ENCODE data around the gene MRPL43.
A peak's percentile ranks its signal among the peaks of the same experiment; 100 is the strongest.

Gene MRPL43

GRCh38 chr10:101030496-101031127 is 43.3 kb upstream of the MRPL43 start:
- Histone ChIP-seq H3K27ac (no peak overlapping the region), H2AFZ (ENCODE audit: low read depth) (peak overlapping the region; percentile 92), H3K9ac (no peak overlapping the region)

DNA sequence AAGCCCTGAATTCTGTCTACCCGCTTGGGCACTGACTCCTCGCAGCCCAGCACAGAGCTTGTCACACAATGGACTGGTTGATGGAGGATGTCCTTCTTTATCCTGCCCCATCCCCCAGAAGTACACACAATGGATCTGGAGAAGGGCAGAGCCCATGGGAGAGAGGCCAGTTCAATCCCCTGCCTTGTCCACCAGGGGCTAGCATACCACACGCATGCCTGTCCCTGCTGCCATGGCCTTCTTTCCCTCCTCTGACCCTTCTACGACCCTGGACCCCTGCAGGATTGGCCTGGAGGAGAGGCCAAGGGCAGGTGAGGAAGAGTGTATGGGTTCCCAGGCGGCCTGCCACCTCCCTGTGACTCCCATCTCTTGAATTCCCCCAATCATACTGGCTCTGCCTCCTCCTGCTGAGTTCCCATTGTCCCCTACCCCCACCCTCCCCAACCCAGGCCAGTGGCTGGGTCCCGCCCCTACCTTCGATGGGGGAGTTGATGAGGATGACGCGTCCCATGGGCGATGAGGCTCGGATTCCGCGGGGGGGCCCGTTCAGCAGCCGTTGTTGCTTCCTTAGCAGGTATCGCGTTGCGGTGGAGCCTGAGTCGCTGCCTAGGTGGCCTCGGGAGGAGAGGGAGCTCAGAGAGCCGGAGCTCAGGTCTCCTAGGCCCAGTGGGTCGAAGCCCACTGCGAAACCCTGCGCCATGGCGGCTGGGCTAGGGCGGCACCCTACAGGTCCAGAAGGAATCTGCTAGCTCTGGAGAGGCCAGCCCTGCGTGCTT is 42.4 kb upstream of the MRPL43 start:
- Histone ChIP-seq H3K4me2 (no peak overlapping the region), H2AFZ (ENCODE audit: low read depth) (no peak overlapping the region), H3K36me3 (ENCODE audit: insufficient read depth) (no peaks in the 10 kb centered on the region), H3K27me3 (ENCODE audit: insufficient read depth, low read depth) (peaks cover 20% of the 10 kb centered on the region; the same call in 1 of the 2 replicates), H3K4me3 (IDR thresholded peaks at IDR 0.05; ENCODE audit: insufficient read depth, low read depth, low read length) (no peak overlapping the region), H3K9ac (no peak overlapping the region), H3K79me2 (ENCODE audit: insufficient read depth, low read depth) (no peaks in the 10 kb centered on the region), H4K20me1 (ENCODE audit: insufficient read depth) (no peaks in the 10 kb centered on the region), H3K27ac (no peak overlapping the region), H3K4me1 (ENCODE audit: low read depth, poor library complexity, severe bottlenecking) (no peaks in the 10 kb centered on the region)
- TF ChIP-seq, protein P1, sequence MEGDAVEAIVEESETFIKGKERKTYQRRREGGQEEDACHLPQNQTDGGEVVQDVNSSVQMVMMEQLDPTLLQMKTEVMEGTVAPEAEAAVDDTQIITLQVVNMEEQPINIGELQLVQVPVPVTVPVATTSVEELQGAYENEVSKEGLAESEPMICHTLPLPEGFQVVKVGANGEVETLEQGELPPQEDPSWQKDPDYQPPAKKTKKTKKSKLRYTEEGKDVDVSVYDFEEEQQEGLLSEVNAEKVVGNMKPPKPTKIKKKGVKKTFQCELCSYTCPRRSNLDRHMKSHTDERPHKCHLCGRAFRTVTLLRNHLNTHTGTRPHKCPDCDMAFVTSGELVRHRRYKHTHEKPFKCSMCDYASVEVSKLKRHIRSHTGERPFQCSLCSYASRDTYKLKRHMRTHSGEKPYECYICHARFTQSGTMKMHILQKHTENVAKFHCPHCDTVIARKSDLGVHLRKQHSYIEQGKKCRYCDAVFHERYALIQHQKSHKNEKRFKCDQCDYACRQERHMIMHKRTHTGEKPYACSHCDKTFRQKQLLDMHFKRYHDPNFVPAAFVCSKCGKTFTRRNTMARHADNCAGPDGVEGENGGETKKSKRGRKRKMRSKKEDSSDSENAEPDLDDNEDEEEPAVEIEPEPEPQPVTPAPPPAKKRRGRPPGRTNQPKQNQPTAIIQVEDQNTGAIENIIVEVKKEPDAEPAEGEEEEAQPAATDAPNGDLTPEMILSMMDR (conservative IDR thresholded peaks at IDR 0.05; ENCODE audit: low read depth, low read length), result no peak

More at GRCh38 chr10:101030496-101031127, 43.3 kb upstream of the MRPL43 start:
- TF ChIP-seq, protein P1 (conservative IDR thresholded peaks at IDR 0.05; ENCODE audit: low read depth, low read length), result no peak
- Histone ChIP-seq H3K4me1 (ENCODE audit: low read depth, poor library complexity, severe bottlenecking) (no peaks in the 10 kb centered on the region), H3K36me3 (ENCODE audit: insufficient read depth) (no peaks in the 10 kb centered on the region), H3K4me2 (peak overlapping the region; percentile 95), H3K4me3 (IDR thresholded peaks at IDR 0.05; ENCODE audit: insufficient read depth, low read depth, low read length) (no peak overlapping the region), H4K20me1 (ENCODE audit: insufficient read depth) (no peaks in the 10 kb centered on the region), H3K79me2 (ENCODE audit: insufficient read depth, low read depth) (no peaks in the 10 kb centered on the region), H3K27me3 (ENCODE audit: insufficient read depth, low read depth) (peaks cover 20% of the 10 kb centered on the region; the same call in 1 of the 2 replicates)

DNA sequence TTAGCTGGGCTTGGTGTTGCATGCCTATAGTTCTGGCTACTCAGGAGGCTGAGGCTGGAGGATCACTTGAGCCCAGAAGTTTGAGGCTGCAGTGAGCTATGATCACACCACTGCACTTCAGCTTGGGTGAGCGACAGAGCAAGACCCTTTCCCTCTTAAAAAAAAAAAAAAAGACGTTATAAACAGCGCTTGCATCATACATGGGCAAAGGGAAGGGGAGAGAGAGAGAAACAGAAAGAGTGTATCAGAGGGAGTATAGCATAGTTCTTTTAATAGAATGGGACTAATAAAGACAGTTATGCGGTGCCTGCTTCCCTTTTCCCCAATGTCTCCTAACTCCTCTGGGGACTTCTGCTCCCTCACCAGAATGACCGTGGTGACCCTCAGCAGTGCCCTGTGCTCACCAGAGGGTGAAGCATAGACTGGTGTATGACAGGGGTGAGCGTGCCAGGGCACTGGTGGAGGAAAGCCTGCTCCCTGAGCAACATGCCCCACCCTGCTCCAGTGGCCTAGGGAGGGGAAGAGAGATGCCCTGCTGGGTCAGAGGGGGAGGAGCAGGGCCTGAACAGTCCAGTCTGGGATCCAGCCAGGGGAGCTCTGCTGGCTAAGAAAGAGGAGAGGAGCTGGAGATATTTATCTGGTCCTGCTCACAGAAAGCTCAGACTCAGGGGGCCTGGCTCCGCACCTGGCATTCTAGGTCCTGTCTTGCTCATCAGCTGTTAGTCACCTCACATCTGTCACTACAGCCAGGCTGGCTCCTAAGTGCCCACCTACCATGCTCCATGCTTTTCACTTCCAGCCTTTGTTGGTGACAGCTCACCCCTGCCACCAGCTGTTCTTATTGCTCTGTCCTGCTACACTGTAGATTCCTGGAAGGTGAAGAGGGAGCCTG is 41.4 kb upstream of the MRPL43 start:
- Histone ChIP-seq H3K79me2 (ENCODE audit: insufficient read depth, low read depth) (no peaks in the 10 kb centered on the region), H3K4me3 (IDR thresholded peaks at IDR 0.05; ENCODE audit: insufficient read depth, low read depth, low read length) (no peak overlapping the region), H3K36me3 (ENCODE audit: insufficient read depth) (no peaks in the 10 kb centered on the region), H3K4me2 (no peak overlapping the region), H3K4me1 (ENCODE audit: low read depth, poor library complexity, severe bottlenecking) (no peaks in the 10 kb centered on the region), H4K20me1 (ENCODE audit: insufficient read depth) (no peaks in the 10 kb centered on the region), H3K27me3 (ENCODE audit: insufficient read depth, low read depth) (peaks cover 20% of the 10 kb centered on the region; the same call in 1 of the 2 replicates), H2AFZ (ENCODE audit: low read depth) (no peak overlapping the region), H3K27ac (no peak overlapping the region), H3K9ac (no peak overlapping the region)
- TF ChIP-seq, protein P1 (conservative IDR thresholded peaks at IDR 0.05; ENCODE audit: low read depth, low read length), result no peak

- TF ChIP-seq, protein P1 (conservative IDR thresholded peaks at IDR 0.05; ENCODE audit: low read depth, low read length), result no peak
- no peak overlapping the region for H2AFZ ChIP-seq (ENCODE audit: low read depth)
- no peak overlapping the region for H3K27ac ChIP-seq
These were observed 39.9 kb upstream of the MRPL43 start for GRCh38 chr10:101027106-101027720.

More at GRCh38 chr10:101027106-101027720, 39.9 kb upstream of the MRPL43 start:
- Histone ChIP-seq H3K4me3 (IDR thresholded peaks at IDR 0.05; ENCODE audit: insufficient read depth, low read depth, low read length) (no peak overlapping the region), H3K9ac (no peak overlapping the region), H3K27me3 (ENCODE audit: insufficient read depth, low read depth) (peaks cover 20% of the 10 kb centered on the region; the same call in 1 of the 2 replicates), H3K4me2 (no peak overlapping the region), H3K36me3 (ENCODE audit: insufficient read depth) (no peaks in the 10 kb centered on the region), H4K20me1 (ENCODE audit: insufficient read depth) (no peaks in the 10 kb centered on the region), H3K4me1 (ENCODE audit: low read depth, poor library complexity, severe bottlenecking) (no peaks in the 10 kb centered on the region), H3K79me2 (ENCODE audit: insufficient read depth, low read depth) (no peaks in the 10 kb centered on the region)

All from KMS-11 (cell line).